ENCODE measurements around the gene VAV3. TPM values are rescaled to one million over a fixed set of nuclear protein-coding genes. Genes with fewer than 3 reads are reported as not detected.

The VAV3 gene
- total and polyA plus RNA-seq, 2 of the 13 experiments (the other 11 are each of a cell fraction or from before 2014, with no cell fraction given), result 15.9 to 29.8 TPM

GRCh38 chr1:107942814-107943213 is 22.2 kb downstream of the VAV3 start (continued):
- TF ChIP-seq ZNF781 (CRISPR knock-in tag; IDR thresholded peaks at IDR 0.05; ENCODE audit: borderline replicate concordance, not compliant biosample characterization) (no peak), MZF1 (CRISPR knock-in tag; IDR thresholded peaks at IDR 0.05; ENCODE audit: borderline replicate concordance) (no peak), ZNF883 (CRISPR knock-in tag; IDR thresholded peaks at IDR 0.05; ENCODE audit: not compliant biosample characterization) (no peak), TOPORS (CRISPR knock-in tag; IDR thresholded peaks at IDR 0.05) (no peak), PCBP2 (optimal IDR thresholded peaks at IDR 0.05; ENCODE audit: low read depth, low read length, poor library complexity, severe bottlenecking) (no peak)

GRCh38 chr1:107941531-107941930 is 23.4 kb downstream of the VAV3 start:
- Histone ChIP-seq H3K4me3 (replicated peaks in 1 of 3; ENCODE audit: insufficient read depth in 1 of 3, low read depth in 2 of 3, low read length in 3 of 3) (no peak overlapping the region), H2AFZ (ENCODE audit: low read length) (no peak overlapping the region), H3K4me1 (ENCODE audit: insufficient read depth, low read length) (no peaks in the 10 kb centered on the region), H3K27ac (ENCODE audit: extremely low read length, insufficient read depth, low read length) (no peak overlapping the region), H3K9me3 (ENCODE audit: low read length) (no peaks in the 10 kb centered on the region), H3K4me2 (ENCODE audit: low read depth, low read length) (no peak overlapping the region), H4K20me1 (ENCODE audit: insufficient read depth, low read length) (no peaks in the 10 kb centered on the region), H3K9ac (ENCODE audit: insufficient read depth, low read depth, low read length) (no peak overlapping the region), H3K36me3 (replicated peaks in 1 of 2; ENCODE audit: control insufficient read depth in 1 of 2, insufficient read depth in 2 of 2, low read length in 2 of 2) (no peaks in the 10 kb centered on the region), H3K79me2 (ENCODE audit: insufficient read depth, low read length) (no peaks in the 10 kb centered on the region), H3K27me3 (ENCODE audit: control insufficient read depth in 1 of 2, insufficient read depth in 2 of 2, low read length in 2 of 2) (no peaks in the 10 kb centered on the region; a peak in 1 of 5 replicates)
- ATAC-seq (no peak), DNase-seq (ENCODE audit: low spot score) (no peak), FAIRE-seq (no peak)
- POLR2A ChIA-PET, result no interaction called here
- TF ChIP-seq DR1 (CRISPR knock-in tag; IDR thresholded peaks at IDR 0.05) (no peak), HDAC1 (CRISPR knock-in tag; IDR thresholded peaks at IDR 0.05) (no peak), RORA (CRISPR knock-in tag; IDR thresholded peaks at IDR 0.05) (no peak), ZNF710 (CRISPR knock-in tag; IDR thresholded peaks at IDR 0.05; ENCODE audit: borderline replicate concordance) (no peak), MEIS2 (CRISPR knock-in tag; IDR thresholded peaks at IDR 0.05) (no peak), MTF1 (CRISPR knock-in tag; IDR thresholded peaks at IDR 0.05) (no peak), NR1H2 (CRISPR knock-in tag; IDR thresholded peaks at IDR 0.05; ENCODE audit: borderline replicate concordance, low read depth) (no peak), ADNP (CRISPR knock-in tag; IDR thresholded peaks at IDR 0.05) (no peak), ZNF567 (CRISPR knock-in tag; IDR thresholded peaks at IDR 0.05; ENCODE audit: borderline replicate concordance) (no peak), ZNF576 (CRISPR knock-in tag; IDR thresholded peaks at IDR 0.05) (no peak), AHDC1 (CRISPR knock-in tag; IDR thresholded peaks at IDR 0.05; ENCODE audit: borderline replicate concordance) (no peak), ETV6 (CRISPR knock-in tag; conservative IDR thresholded peaks at IDR 0.05) (no peak)
- CTCF ChIA-PET (ENCODE audit: low intra/inter-chr PET ratio, low total read pairs), result no interaction called here
- intact Hi-C loops (cut with micrococcal nuclease; ENCODE audit: unreplicated experiment) (no loop called here), in situ Hi-C loops (cut with HindIII; ENCODE audit: extremely low pct_ligation_motif_present, low pct_unique_long_range_greater_than_20kb) (no loop called here)
- no TSS peak for BruUV-seq (replicated peaks)
